GM18520 (cell line): Measurements from ENCODE around the gene PRDM10.

ENCODE experiments used
- ATAC-seq: cut with Tn5 transposase; IDR thresholded peaks from one replicate; pipeline ENCODE4 v1.9.1; 2021; ENCODE audit not compliant: unreplicated experiment

Gene PRDM10

GRCh38 chr11:129950101-129951091 lies 52.2 kb downstream of the PRDM10 start:
- no peak for ATAC-seq

- no peak for ATAC-seq
These were observed 53.6 kb downstream of the PRDM10 start for GRCh38 chr11:129948926-129949466.

GRCh38 chr11:129947474-129947873 lies 55.2 kb downstream of the PRDM10 start:
- no peak for ATAC-seq

GRCh38 chr11:129946965-129947364 lies 55.7 kb downstream of the PRDM10 start:
- ATAC-seq = no peak

- no peak for ATAC-seq
These were observed 56.4 kb downstream of the PRDM10 start for GRCh38 chr11:129946256-129946655.

GRCh38 chr11:129945373-129945772 lies 57.3 kb downstream of the PRDM10 start:
- ATAC-seq = no peak

GRCh38 chr11:129944696-129945095 lies 57.9 kb downstream of the PRDM10 start:
- ATAC-seq = no peak

GRCh38 chr11:129943036-129943435 lies 59.6 kb downstream of the PRDM10 start:
- no peak for ATAC-seq

- no peak for ATAC-seq
These were observed 63.1 kb downstream of the PRDM10 start for GRCh38 chr11:129939510-129939909.

GRCh38 chr11:129938764-129939163 lies 63.9 kb downstream of the PRDM10 start:
- no peak for ATAC-seq

- no peak for ATAC-seq
These were observed 64.9 kb downstream of the PRDM10 start for GRCh38 chr11:129937592-129938238.

GRCh38 chr11:129935723-129936122 lies 66.9 kb downstream of the PRDM10 start:
- ATAC-seq = no peak

- ATAC-seq = no peak
These were observed 68.7 kb downstream of the PRDM10 start for GRCh38 chr11:129933891-129934290.

- no peak for ATAC-seq
These were observed 69.4 kb downstream of the PRDM10 start for GRCh38 chr11:129933262-129933661.

GRCh38 chr11:129932381-129933067 lies 70.1 kb downstream of the PRDM10 start:
- ATAC-seq = no peak

GRCh38 chr11:129930743-129931142 lies 71.9 kb downstream of the PRDM10 start:
- ATAC-seq = no peak

GRCh38 chr11:129930296-129930695 lies 72.3 kb downstream of the PRDM10 start:
- ATAC-seq = no peak

GRCh38 chr11:129929721-129930120 lies 72.9 kb downstream of the PRDM10 start:
- ATAC-seq = no peak

GRCh38 chr11:129928923-129929692 lies 73.5 kb downstream of the PRDM10 start:
- ATAC-seq = no peak

GRCh38 chr11:129922674-129923073 lies 80.0 kb downstream of the PRDM10 start:
- no peak for ATAC-seq
